K562 (cell line): ENCODE results near the gene VDAC1. TPM values are rescaled to one million over a fixed set of nuclear protein-coding genes. Genes with fewer than 3 reads are reported as not detected.

ENCODE experiments used
- ATF6 ChIP-seq: sonication (generic); formaldehyde crosslinking; IDR thresholded peaks from 2 replicates; pipeline ENCODE4 v1.4.0; 2020; ENCODE audit warnings: mild to moderate bottlenecking, missing genetic modification reagents
- CREB3L1 ChIP-seq: fragments of 450-650 bp; IDR thresholded peaks from 2 replicates; pipeline ENCODE4 v1.6.1; 2014; ENCODE audit warnings: low read depth, mild to moderate bottlenecking, moderate library complexity, borderline replicate concordance
- FOXO4 ChIP-seq: fragments of 450-650 bp; formaldehyde crosslinking; IDR thresholded peaks from 2 replicates; pipeline ENCODE4 v1.4.0; 2020; ENCODE audit warnings: mild to moderate bottlenecking, moderate library complexity
- HBP1 ChIP-seq: fragments of 450-650 bp; formaldehyde crosslinking; IDR thresholded peaks from 2 replicates; pipeline ENCODE4 v1.4.0; 2022; ENCODE audit warnings: missing genetic modification characterization
- HDAC2 ChIP-seq: fragments of 450-650 bp; IDR thresholded peaks from 2 replicates; pipeline ENCODE4 v1.6.1; 2016; ENCODE audit warnings: mild to moderate bottlenecking
- MTA1 ChIP-seq: fragments of 450-650 bp; IDR thresholded peaks from 2 replicates; pipeline ENCODE4 v1.6.1; 2017; ENCODE audit warnings: borderline replicate concordance
- NFIX ChIP-seq: fragments of 250-450 bp; sonication (Bioruptor Pico); IDR thresholded peaks from 2 replicates; pipeline ENCODE4 v1.4.0; 2020; ENCODE audit warnings: low read depth, mild to moderate bottlenecking, moderate library complexity
- PHF21A ChIP-seq: fragments of 450-650 bp; IDR thresholded peaks from 2 replicates; pipeline ENCODE4 v1.6.1; 2017; ENCODE audit warnings: low read depth, borderline replicate concordance
- PTBP1 ChIP-seq: fragments of 200-400 bp; formaldehyde crosslinking; IDR thresholded peaks from 2 replicates; pipeline ENCODE4 v1.6.1; 2017; ENCODE audit warnings: low read depth, low read length
- SMAD4 ChIP-seq: fragments of 250-450 bp; sonication (Bioruptor Pico); conservative IDR thresholded peaks from 2 replicates; pipeline ENCODE4 v1.8.0; 2021; ENCODE audit warnings: inconsistent platforms, mild to moderate bottlenecking, moderate library complexity
- SMARCB1 ChIP-seq: IDR thresholded peaks from 2 replicates; pipeline ENCODE4 v1.6.1; 2011; ENCODE audit warnings: improper control_type of control experiment, low read depth; ENCODE audit not compliant: insufficient read length
- TAL1 ChIP-seq: fragments of 450-650 bp; IDR thresholded peaks from 2 replicates; pipeline ENCODE4 v1.6.1; 2016; ENCODE audit warnings: mild to moderate bottlenecking
- TEAD1 ChIP-seq, 2 experiments: fragments of 450-650 bp in 1 of 2; sonication (generic) in 1 of 2; formaldehyde crosslinking; IDR thresholded peaks; 2 replicates each; pipeline versions ENCODE4 v1.4.0 to v1.8.0; 2020 to 2022; ENCODE audit warnings: mild to moderate bottlenecking in 2 of 2, missing genetic modification reagents in 1 of 2
- TGIF2 ChIP-seq: sonication (generic); formaldehyde crosslinking; IDR thresholded peaks from 2 replicates; pipeline ENCODE4 v1.8.1; 2022; ENCODE audit warnings: mild to moderate bottlenecking, missing genetic modification reagents, moderate library complexity
- ZBTB7A ChIP-seq: IDR thresholded peaks from 2 replicates; pipeline ENCODE4 v1.6.1; 2011; ENCODE audit warnings: low read depth, mild to moderate bottlenecking, low read length, moderate library complexity, borderline replicate concordance; ENCODE audit not compliant: control insufficient read depth
- ZNF12 ChIP-seq: sonication (generic); formaldehyde crosslinking; IDR thresholded peaks from 2 replicates; pipeline ENCODE4 v1.4.0; 2020; ENCODE audit warnings: mild to moderate bottlenecking, missing genetic modification reagents
- ZNF24 ChIP-seq: fragments of 450-650 bp; IDR thresholded peaks from 2 replicates; pipeline ENCODE4 v1.6.1; 2016
- ZNF347 ChIP-seq: fragments of 450-650 bp; formaldehyde crosslinking; IDR thresholded peaks from 2 replicates; pipeline ENCODE4 v1.4.0; 2020; ENCODE audit warnings: low read depth, mild to moderate bottlenecking, moderate library complexity
- ZNF354B ChIP-seq: fragments of 250-450 bp; sonication (Bioruptor Pico); IDR thresholded peaks from 2 replicates; pipeline ENCODE4 v1.4.0; 2020
- ZNF77 ChIP-seq: fragments of 250-450 bp; sonication (Bioruptor Pico); IDR thresholded peaks from 2 replicates; pipeline ENCODE4 v1.5.0; 2020
- polyA plus RNA-seq, 8 experiments: library from polyadenylated mRNA; depleted of rRNA in 4 of 8; stranded (reverse) in 5 of 8; unstranded in 3 of 8; fragments of >200 nt; fragmentation: Nextera tagmentation in 2 of 8; fragmentation: Illumina TruSeq in 1 of 8; extraction: Ambion mirVana in 2 of 8; extraction: Trizol in 1 of 8; gene quantifications; 2 replicates each; pipeline versions ENCODE4 v1.2.1 to v1.2.3, GENCODE V29; 2011 to 2014; ENCODE audit warnings: inconsistent platforms in 1 of 8, missing spikeins in 1 of 8
- total RNA-seq, 7 experiments: library from RNA; depleted of rRNA in 6 of 7; stranded (reverse); fragments of >200 nt in 6 of 7; fragmentation: Illumina TruSeq in 2 of 7; extraction: Trizol in 2 of 7; gene quantifications; 2 replicates each; pipeline versions ENCODE4 v1.2.1 to v1.2.3, GENCODE V29; 2011 to 2021; ENCODE audit warnings: low replicate concordance in 1 of 7

Gene VDAC1
- total and polyA plus RNA-seq, 9 of the 15 experiments (the other 6 are each of a cell fraction or from before 2014, with no cell fraction given): 168 to 366 (median 293) TPM

GRCh38 chr5:134004626-134005416, at the start of gene VDAC1 (continued):
- TF ChIP-seq ZBTB7A (peak; percentile 64; the same call in 1 of the 2 replicates), PHF21A (no peak; the same call in 1 of the 2 replicates), FOXO4 (CRISPR knock-in tag) (no peak), HDAC2 (0 out of 2 replicates have a peak, but pooled peaks have one; percentile 26), TAL1 (no peak), CREB3L1 (no peak; the same call in 1 of the 2 replicates), ATF6 (CRISPR knock-in tag) (no peak), SMAD4 (CRISPR knock-in tag) (peak; percentile 95; the same call in 1 of the 2 replicates), SMARCB1 (no peak), NFIX (no peak), HBP1 (no peak), ZNF354B (CRISPR knock-in tag) (no peak), MTA1 (peak; percentile 60; the same call in 1 of the 2 replicates), PTBP1 (no peak), ZNF77 (CRISPR knock-in tag) (no peak), TEAD1 (CRISPR knock-in tag; IDR thresholded peaks at IDR 0.05) (no peak; a peak in 1 of 4 replicates), ZNF24 (no peak), ZNF12 (CRISPR knock-in tag) (no peak), ZNF347 (CRISPR knock-in tag) (no peak), TGIF2 (CRISPR knock-in tag) (no peak)
